Measurements from ENCODE around the gene F10.

GRCh38 chr13:113144255-113144629 is 21.6 kb downstream of the F10 start:
- TF ChIP-seq CTCF (conservative IDR thresholded peaks at IDR 0.05) (no peak), ZFX (IDR thresholded peaks at IDR 0.05) (no peak)

Measured in C4-2B (cell line).